GM12875 (cell line): ENCODE data around the gene DUSP7.
"Not testable (repeated sequence)": the region's sequence is repeated elsewhere in the genome, so short reads cannot be mapped to it uniquely, and the experiment has no call there.

ENCODE experiments used
- H3K4me3 ChIP-seq: one replicate; pipeline ENCODE4 v1.5.1; 2011; ENCODE audit warnings: low read depth, low read length, control low read depth
- TF ChIP-seq, protein P1 (sequence below): IDR thresholded peaks from 2 replicates; pipeline ENCODE4 v1.5.1; 2011; ENCODE audit warnings: low read depth, mild to moderate bottlenecking, control low read depth, inconsistent platforms, low read length, moderate library complexity, borderline replicate concordance; ENCODE audit not compliant: insufficient read depth

The DUSP7 gene

DNA sequence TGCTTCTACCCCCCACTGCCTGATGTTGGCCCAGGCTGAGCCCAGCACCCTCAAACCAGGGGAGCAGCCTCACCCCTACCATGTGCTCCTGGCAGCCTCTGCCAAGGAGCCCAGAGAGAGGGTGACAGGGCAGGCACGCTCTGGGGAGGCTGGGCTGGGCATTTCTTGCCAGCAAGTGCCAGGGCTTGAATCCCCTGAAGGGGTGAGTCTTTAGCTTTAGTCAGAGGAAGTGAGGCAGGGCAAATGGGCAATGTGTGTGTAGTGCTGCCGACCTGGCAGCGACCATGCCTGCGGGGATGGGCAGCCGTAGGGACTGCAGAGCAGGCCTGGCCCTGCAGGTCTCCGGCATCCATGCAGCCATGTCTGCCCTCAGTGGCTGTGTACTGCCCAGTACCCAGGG is 18.1 kb downstream of the DUSP7 start:
- H3K4me3 ChIP-seq: no peak overlapping the region
- TF ChIP-seq, protein P1, sequence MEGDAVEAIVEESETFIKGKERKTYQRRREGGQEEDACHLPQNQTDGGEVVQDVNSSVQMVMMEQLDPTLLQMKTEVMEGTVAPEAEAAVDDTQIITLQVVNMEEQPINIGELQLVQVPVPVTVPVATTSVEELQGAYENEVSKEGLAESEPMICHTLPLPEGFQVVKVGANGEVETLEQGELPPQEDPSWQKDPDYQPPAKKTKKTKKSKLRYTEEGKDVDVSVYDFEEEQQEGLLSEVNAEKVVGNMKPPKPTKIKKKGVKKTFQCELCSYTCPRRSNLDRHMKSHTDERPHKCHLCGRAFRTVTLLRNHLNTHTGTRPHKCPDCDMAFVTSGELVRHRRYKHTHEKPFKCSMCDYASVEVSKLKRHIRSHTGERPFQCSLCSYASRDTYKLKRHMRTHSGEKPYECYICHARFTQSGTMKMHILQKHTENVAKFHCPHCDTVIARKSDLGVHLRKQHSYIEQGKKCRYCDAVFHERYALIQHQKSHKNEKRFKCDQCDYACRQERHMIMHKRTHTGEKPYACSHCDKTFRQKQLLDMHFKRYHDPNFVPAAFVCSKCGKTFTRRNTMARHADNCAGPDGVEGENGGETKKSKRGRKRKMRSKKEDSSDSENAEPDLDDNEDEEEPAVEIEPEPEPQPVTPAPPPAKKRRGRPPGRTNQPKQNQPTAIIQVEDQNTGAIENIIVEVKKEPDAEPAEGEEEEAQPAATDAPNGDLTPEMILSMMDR: no peak

DNA sequence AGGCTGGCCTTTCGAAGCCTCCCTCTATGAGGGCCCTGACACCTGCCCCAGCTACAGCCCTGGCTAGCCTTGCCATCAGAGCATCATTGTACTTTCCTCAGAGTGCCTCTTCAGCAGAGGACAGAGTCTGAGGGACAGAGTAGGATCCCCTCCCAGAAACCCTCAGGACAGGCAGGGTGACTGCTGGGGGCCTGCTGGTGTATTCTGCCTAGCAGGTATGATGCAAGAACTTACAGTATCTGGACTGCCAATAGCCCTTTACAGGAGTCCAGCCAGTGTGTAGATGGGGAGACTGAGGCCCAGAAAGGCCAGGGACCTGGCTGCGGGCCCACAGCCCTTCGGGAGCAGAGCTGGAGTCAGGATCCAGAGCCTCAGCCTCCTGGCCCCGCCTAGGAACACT is 19.1 kb downstream of the DUSP7 start:
- no peak overlapping the region for H3K4me3 ChIP-seq
- TF ChIP-seq, protein P1: no peak

DNA sequence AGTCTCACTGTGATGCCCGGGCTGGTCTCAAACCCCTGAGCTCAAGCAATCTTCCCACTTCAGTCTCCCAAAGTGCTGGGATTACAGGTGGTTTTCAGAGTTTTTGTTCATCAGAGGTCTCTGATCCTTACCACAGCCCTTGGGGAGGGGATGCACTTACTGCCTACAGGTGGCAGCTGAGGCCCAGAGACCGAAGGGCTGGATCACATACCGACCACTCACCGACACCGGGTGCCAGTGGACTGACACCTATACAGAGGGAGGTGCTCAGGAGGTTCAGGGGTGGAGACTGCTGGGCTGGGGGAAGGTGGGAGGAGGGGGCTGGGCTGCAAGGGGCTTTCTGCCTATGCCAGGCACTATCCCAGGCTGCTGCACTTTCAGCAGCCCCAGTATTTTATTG is 19.5 kb downstream of the DUSP7 start:
- H3K4me3 ChIP-seq: no peak overlapping the region
- TF ChIP-seq, protein P1: no peak

DNA sequence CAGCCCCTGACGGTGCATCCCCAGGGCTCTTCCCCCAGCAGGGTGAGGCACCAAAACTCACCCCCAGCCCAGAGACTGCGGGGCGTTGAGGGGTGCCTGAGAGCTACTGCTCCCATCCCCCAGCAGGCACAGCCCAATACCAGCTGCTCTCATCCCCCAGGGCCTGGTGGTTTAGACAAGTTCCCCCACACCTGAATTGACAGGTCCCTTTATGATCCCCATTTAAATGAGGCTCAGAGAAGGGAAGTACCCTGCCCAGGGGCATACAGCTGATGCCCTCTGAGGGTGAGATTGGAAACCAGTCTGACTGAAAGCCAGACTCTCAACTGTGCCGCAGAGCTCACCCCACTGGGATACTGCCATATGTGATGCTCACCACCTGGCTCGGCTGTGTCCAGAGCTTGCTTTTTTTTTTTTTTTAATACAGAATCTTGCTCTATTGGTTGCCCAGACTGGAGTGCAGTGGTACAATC is 20.1 kb downstream of the DUSP7 start:
- TF ChIP-seq, protein P1: no peak
- H3K4me3 ChIP-seq: no peak overlapping the region

DNA sequence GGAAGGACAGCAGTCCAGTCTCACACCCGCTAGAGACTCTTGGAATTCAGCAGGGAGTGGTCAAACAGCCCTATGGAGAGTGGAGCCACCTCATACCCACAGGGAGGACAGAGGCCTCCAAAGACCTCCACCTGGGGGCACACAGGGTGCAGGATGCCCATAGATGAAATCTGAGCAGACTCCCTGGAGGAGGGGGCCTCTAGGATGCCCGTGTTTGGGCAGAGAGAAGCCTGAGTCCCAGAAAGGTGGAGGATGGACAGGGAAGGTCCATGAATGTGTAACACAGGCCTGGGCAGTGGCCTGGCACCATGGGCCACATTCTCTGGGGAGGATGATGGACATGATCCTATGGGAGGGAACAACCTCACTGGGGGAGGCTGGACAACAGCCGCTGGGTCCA is 21.7 kb downstream of the DUSP7 start:
- TF ChIP-seq, protein P1: no peak
- H3K4me3 ChIP-seq: no peak overlapping the region

DNA sequence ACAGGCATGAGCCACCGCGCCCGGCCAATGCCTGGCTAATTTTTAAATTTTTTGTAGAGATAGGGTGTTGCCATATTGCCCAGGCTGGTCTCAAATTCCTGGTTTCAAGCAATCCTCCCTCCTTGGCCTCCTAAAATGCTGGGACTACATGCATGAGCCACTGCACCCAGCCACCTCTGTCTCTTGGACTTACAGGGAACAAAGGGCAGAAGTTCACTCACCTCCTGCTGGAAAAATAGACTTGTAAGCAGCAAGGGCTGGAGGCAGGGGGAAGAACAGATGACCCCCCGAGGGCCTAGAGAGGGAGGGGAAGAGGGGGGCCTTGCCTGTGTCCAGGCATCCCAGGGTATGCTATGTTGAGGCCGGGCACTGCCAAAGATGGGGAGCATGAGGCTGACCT is 22.2 kb downstream of the DUSP7 start:
- TF ChIP-seq, protein P1: no peak
- no peak overlapping the region for H3K4me3 ChIP-seq

DNA sequence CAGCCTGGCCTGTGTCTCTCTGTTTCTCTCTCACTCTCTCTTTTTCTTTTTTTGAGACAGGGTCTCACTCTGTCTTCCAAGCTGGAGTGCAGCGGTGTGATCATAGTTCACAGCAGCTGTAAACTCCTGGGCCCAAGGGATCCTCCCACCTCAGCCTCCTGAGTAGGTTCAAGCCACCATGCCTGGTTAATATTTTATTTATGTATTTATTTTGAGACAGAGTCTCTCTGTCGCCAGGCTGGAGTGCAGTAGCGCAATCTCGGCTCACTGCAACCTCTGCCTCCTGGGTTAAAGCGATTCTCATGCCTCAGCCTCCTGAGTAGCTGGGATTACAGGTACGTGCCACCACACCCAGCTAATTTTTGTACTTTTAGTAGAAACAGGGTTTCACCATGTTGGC is 22.6 kb downstream of the DUSP7 start:
- not testable (repeated sequence) for H3K4me3 ChIP-seq
